Activated naive CD8-positive, alpha-beta T cell treated with anti-CD3 and anti-CD28 coated beads, Interleukin-2, amount 10 ng/mL, durations not matched to agents 7 days and 5 days (primary cell): Measurements from ENCODE around the gene MYH7B. TPM values are rescaled to one million over a fixed set of nuclear protein-coding genes. Genes with fewer than 3 reads are reported as not detected.

ENCODE experiments used
- ATAC-seq: fragments of 150-1000 bp; cut with Tn5 transposase; one replicate; pipeline ENCODE4 v1.10.0; 2021; ENCODE audit warnings: low read depth, moderate library complexity
- POLR2A ChIA-PET: fragments of 350-600 bp; sonication (Branson Sonifier 250); formaldehyde crosslinking; loops from one replicate; lab custom pipeline; 2021; ENCODE audit warnings: antibody characterized with exemption; lab: Charles Lee
- DNase-seq: peaks from one replicate; pipeline ENCODE4 v3.0.0; 2021
- H3K27ac Mint-ChIP-seq: one replicate; pipeline ENCODE4 v1.8.0; 2022; ENCODE audit warnings: mild to moderate bottlenecking, mixed read lengths
- H3K27me3 Mint-ChIP-seq: one replicate; pipeline ENCODE4 v1.8.0; 2022; ENCODE audit warnings: mild to moderate bottlenecking, moderate library complexity, mixed read lengths
- H3K36me3 Mint-ChIP-seq: one replicate; pipeline ENCODE4 v1.8.0; 2021; ENCODE audit warnings: mild to moderate bottlenecking, mixed read lengths
- H3K4me1 Mint-ChIP-seq: one replicate; pipeline ENCODE4 v1.8.0; 2021; ENCODE audit warnings: mixed read lengths
- H3K4me3 Mint-ChIP-seq: one replicate; pipeline ENCODE4 v1.8.0; 2022; ENCODE audit warnings: mild to moderate bottlenecking, moderate library complexity, mixed read lengths
- H3K9me3 Mint-ChIP-seq: one replicate; pipeline ENCODE4 v1.8.0; 2021; ENCODE audit warnings: mixed read lengths
- total RNA-seq, 2 experiments: library from RNA; stranded (reverse); gene quantifications; one replicate each; pipeline ENCODE4 v1.2.3, GENCODE V29; 2021

The MYH7B gene
- total RNA-seq, 2 experiments from 2014 or later: 0.20 to 0.55 TPM

- H3K9me3 Mint-ChIP-seq: no peaks in the 10 kb centered on the region
- H3K4me1 Mint-ChIP-seq: peaks cover 20% of the 10 kb centered on the region
- no peaks in the 10 kb centered on the region for H3K27me3 Mint-ChIP-seq
- ATAC-seq (no peak), DNase-seq (no peak)
- POLR2A ChIA-PET: no interaction called here
- H3K36me3 Mint-ChIP-seq: peaks cover 40% of the 10 kb centered on the region
- H3K27ac Mint-ChIP-seq: peak overlapping the region; percentile 27
- no peak overlapping the region for H3K4me3 Mint-ChIP-seq
Measured at GRCh38 chr20:34927736-34928135, 27.9 kb upstream of the MYH7B start.

GRCh38 chr20:34928411-34928810, 27.3 kb upstream of the MYH7B start:
- POLR2A ChIA-PET: no interaction called here
- no peak for ATAC-seq
- H3K36me3 Mint-ChIP-seq: peaks cover 44% of the 10 kb centered on the region
- H3K9me3 Mint-ChIP-seq: no peaks in the 10 kb centered on the region
- DNase-seq: no peak
- H3K27me3 Mint-ChIP-seq: no peaks in the 10 kb centered on the region
- H3K4me3 Mint-ChIP-seq: no peak overlapping the region
- no peak overlapping the region for H3K27ac Mint-ChIP-seq
- peaks cover 20% of the 10 kb centered on the region for H3K4me1 Mint-ChIP-seq

- Mint-ChIP-seq H3K27ac (no peak overlapping the region), H3K36me3 (peaks cover 38% of the 10 kb centered on the region), H3K9me3 (no peaks in the 10 kb centered on the region), H3K4me3 (no peak overlapping the region), H3K27me3 (no peaks in the 10 kb centered on the region), H3K4me1 (peaks cover 8% of the 10 kb centered on the region)
- DNase-seq: no peak
- POLR2A ChIA-PET: interaction anchor here (1.0 kb wide), 1 partner anchor 12 kb away, joined by 3 read pairs; no protein-coding TSS in a partner anchor
- ATAC-seq: no peak
Measured at GRCh38 chr20:34931771-34932170, 23.9 kb upstream of the MYH7B start.

- DNase-seq: no peak
- Mint-ChIP-seq H3K4me3 (no peak overlapping the region), H3K36me3 (peaks cover 19% of the 10 kb centered on the region), H3K9me3 (no peaks in the 10 kb centered on the region), H3K27ac (no peak overlapping the region), H3K4me1 (no peaks in the 10 kb centered on the region), H3K27me3 (no peaks in the 10 kb centered on the region)
- no peak for ATAC-seq
- POLR2A ChIA-PET: no interaction called here
Measured at GRCh38 chr20:34938466-34939163, 17.1 kb upstream of the MYH7B start.

- peaks cover 18% of the 10 kb centered on the region for H3K36me3 Mint-ChIP-seq
- POLR2A ChIA-PET: no interaction called here
Measured at GRCh38 chr20:34940081-34940481, 15.6 kb upstream of the MYH7B start.

GRCh38 chr20:34941226-34941625, 14.4 kb upstream of the MYH7B start:
- no peak overlapping the region for H3K4me3 Mint-ChIP-seq
- no peaks in the 10 kb centered on the region for H3K4me1 Mint-ChIP-seq
- H3K27ac Mint-ChIP-seq: no peak overlapping the region
- ATAC-seq (no peak), DNase-seq (no peak)
- H3K27me3 Mint-ChIP-seq: no peaks in the 10 kb centered on the region
- peaks cover 18% of the 10 kb centered on the region for H3K36me3 Mint-ChIP-seq
- H3K9me3 Mint-ChIP-seq: no peaks in the 10 kb centered on the region
- POLR2A ChIA-PET: no interaction called here

More at GRCh38 chr20:34940081-34940481, 15.6 kb upstream of the MYH7B start:
- ATAC-seq (no peak), DNase-seq (no peak)
- Mint-ChIP-seq H3K4me3 (no peak overlapping the region), H3K27me3 (no peaks in the 10 kb centered on the region), H3K9me3 (no peaks in the 10 kb centered on the region), H3K27ac (no peak overlapping the region), H3K4me1 (no peaks in the 10 kb centered on the region)

GRCh38 chr20:34942301-34942700, 13.4 kb upstream of the MYH7B start:
- Mint-ChIP-seq H3K9me3 (no peaks in the 10 kb centered on the region), H3K4me1 (no peaks in the 10 kb centered on the region), H3K27ac (no peak overlapping the region), H3K4me3 (no peak overlapping the region), H3K27me3 (no peaks in the 10 kb centered on the region), H3K36me3 (peaks cover 15% of the 10 kb centered on the region)
- no peak for ATAC-seq
- no peak for DNase-seq
- POLR2A ChIA-PET: no interaction called here

GRCh38 chr20:34943808-34944567, 11.7 kb upstream of the MYH7B start:
- ATAC-seq: no peak
- Mint-ChIP-seq H3K4me1 (no peaks in the 10 kb centered on the region), H3K27me3 (no peaks in the 10 kb centered on the region), H3K27ac (no peak overlapping the region), H3K4me3 (no peak overlapping the region), H3K9me3 (no peaks in the 10 kb centered on the region), H3K36me3 (peaks cover 11% of the 10 kb centered on the region)
- DNase-seq: no peak
- POLR2A ChIA-PET: interaction anchor here (1.3 kb wide), 1 partner anchor 9 kb away, joined by 3 read pairs; no protein-coding TSS in a partner anchor

- no peak overlapping the region for H3K4me3 Mint-ChIP-seq
- POLR2A ChIA-PET: no interaction called here
- peaks cover 2% of the 10 kb centered on the region for H3K4me1 Mint-ChIP-seq
- no peaks in the 10 kb centered on the region for H3K9me3 Mint-ChIP-seq
- H3K27ac Mint-ChIP-seq: no peak overlapping the region
- no peaks in the 10 kb centered on the region for H3K27me3 Mint-ChIP-seq
- H3K36me3 Mint-ChIP-seq: peaks cover 17% of the 10 kb centered on the region
- DNase-seq (no peak), ATAC-seq (no peak)
Measured at GRCh38 chr20:34945315-34946077, 10.2 kb upstream of the MYH7B start.

- Mint-ChIP-seq H3K27me3 (no peaks in the 10 kb centered on the region), H3K4me1 (peaks cover 2% of the 10 kb centered on the region), H3K4me3 (no peak overlapping the region), H3K36me3 (peaks cover 15% of the 10 kb centered on the region), H3K9me3 (no peaks in the 10 kb centered on the region), H3K27ac (no peak overlapping the region)
- ATAC-seq: no peak
- DNase-seq: no peak
- POLR2A ChIA-PET: no interaction called here
Measured at GRCh38 chr20:34946661-34947060, 9.0 kb upstream of the MYH7B start.

- POLR2A ChIA-PET: interaction anchor here (0.6 kb wide), 1 partner anchor 255 kb away, joined by 3 read pairs; no protein-coding TSS in a partner anchor
- H3K4me1 Mint-ChIP-seq: peaks cover 2% of the 10 kb centered on the region
- ATAC-seq: no peak
- H3K36me3 Mint-ChIP-seq: peaks cover 15% of the 10 kb centered on the region
- DNase-seq: no peak
- H3K27me3 Mint-ChIP-seq: no peaks in the 10 kb centered on the region
- H3K9me3 Mint-ChIP-seq: no peaks in the 10 kb centered on the region
- no peak overlapping the region for H3K4me3 Mint-ChIP-seq
- H3K27ac Mint-ChIP-seq: no peak overlapping the region
Measured at GRCh38 chr20:34947336-34947735, 8.3 kb upstream of the MYH7B start.

- no peak overlapping the region for H3K4me3 Mint-ChIP-seq
- no peaks in the 10 kb centered on the region for H3K27me3 Mint-ChIP-seq
- H3K9me3 Mint-ChIP-seq: no peaks in the 10 kb centered on the region
- H3K36me3 Mint-ChIP-seq: peaks cover 15% of the 10 kb centered on the region
- ATAC-seq (no peak), DNase-seq (no peak)
- POLR2A ChIA-PET: interaction anchor here (0.6 kb wide), 1 partner anchor 254 kb away, joined by 3 read pairs; no protein-coding TSS in a partner anchor
- peaks cover 6% of the 10 kb centered on the region for H3K4me1 Mint-ChIP-seq
- H3K27ac Mint-ChIP-seq: no peak overlapping the region
Measured at GRCh38 chr20:34948030-34948429, 7.6 kb upstream of the MYH7B start.

- no peaks in the 10 kb centered on the region for H3K9me3 Mint-ChIP-seq
- H3K27ac Mint-ChIP-seq: no peak overlapping the region
- DNase-seq (no peak), ATAC-seq (no peak)
- H3K4me3 Mint-ChIP-seq: no peak overlapping the region
- POLR2A ChIA-PET: no interaction called here
- H3K4me1 Mint-ChIP-seq: peaks cover 8% of the 10 kb centered on the region
- H3K36me3 Mint-ChIP-seq: peaks cover 9% of the 10 kb centered on the region
- H3K27me3 Mint-ChIP-seq: no peaks in the 10 kb centered on the region
Measured at GRCh38 chr20:34949120-34949519, 6.5 kb upstream of the MYH7B start.
